Omental fat pad (tissue), 4 donors: Measurements from ENCODE around the gene FLNC. TPM values are rescaled to one million over a fixed set of nuclear protein-coding genes. Genes with fewer than 3 reads are reported as not detected.

Experiments used
- ATAC-seq: fragments of 150-250 bp; one replicate; pipeline ENCODE4 v1.9.1; 2016; ENCODE audit warnings: mild to moderate bottlenecking, moderate library complexity; ENCODE audit not compliant: low FRiP score
- DNase-seq: peaks from one replicate; pipeline ENCODE4 v3.0.0-alpha.2; 2019; ENCODE audit warnings: low spot score
- CTCF ChIP-seq, 3 donors: fragments of 450-650 bp; IDR thresholded peaks; one replicate each; pipeline ENCODE4 v1.5.1; 2016 to 2017; ENCODE audit warnings: antibody characterized with exemption in 3 of 3, mild to moderate bottlenecking in 3 of 3, moderate library complexity in 2 of 3
- total RNA-seq, 4 donors: library from RNA; depleted of rRNA; stranded (reverse); fragments of >200 nt; gene quantifications; one replicate each; pipeline ENCODE4 v1.1.0, GENCODE V29; 2016

Gene FLNC
- total RNA-seq, 4 donors from 2014 or later, result 7.7 to 140 (median 25.5) TPM

- no peak for DNase-seq
- no peak for TF ChIP-seq CTCF (IDR thresholded peaks at IDR 0.05)
These were observed 28.4 kb upstream of the FLNC start for GRCh38 chr7:128801667-128802418.

GRCh38 chr7:128804484-128804883 is 25.7 kb upstream of the FLNC start:
- ATAC-seq (no peak), DNase-seq (no peak)
- TF ChIP-seq CTCF (IDR thresholded peaks at IDR 0.05), result no peak

More at GRCh38 chr7:128801667-128802418, 28.4 kb upstream of the FLNC start:
- ATAC-seq, result no peak

- DNase-seq (no peak), ATAC-seq (no peak)
- no peak for TF ChIP-seq CTCF (IDR thresholded peaks at IDR 0.05)
These were observed 25.0 kb upstream of the FLNC start for GRCh38 chr7:128805225-128805624.

GRCh38 chr7:128807191-128807590 is 23.0 kb upstream of the FLNC start:
- no peak for TF ChIP-seq CTCF (IDR thresholded peaks at IDR 0.05)
- no peak for DNase-seq
- ATAC-seq, result no peak

- no peak for DNase-seq
- TF ChIP-seq CTCF (IDR thresholded peaks at IDR 0.05), result no peak
- no peak for ATAC-seq
These were observed 20.8 kb upstream of the FLNC start for GRCh38 chr7:128809363-128809762.

- no peak for TF ChIP-seq CTCF (IDR thresholded peaks at IDR 0.05)
- ATAC-seq, result no peak
- no peak for DNase-seq
These were observed 19.7 kb upstream of the FLNC start for GRCh38 chr7:128810473-128810872.

- DNase-seq (no peak), ATAC-seq (no peak)
- no peak for TF ChIP-seq CTCF (IDR thresholded peaks at IDR 0.05)
These were observed 19.2 kb upstream of the FLNC start for GRCh38 chr7:128810997-128811396.
